GM12872 (cell line): ENCODE measurements around the gene RFNG.

ENCODE experiments used
- CTCF ChIP-seq: IDR thresholded peaks from 3 replicates; pipeline ENCODE4 v1.5.1; 2011; ENCODE audit warnings: low read depth, mild to moderate bottlenecking, low read length, moderate library complexity; ENCODE audit not compliant: insufficient read depth

Gene RFNG

GRCh38 chr17:82036634-82037091 is 14.9 kb downstream of the RFNG start:
- no peak for TF ChIP-seq CTCF

- no peak for TF ChIP-seq CTCF
Measured at GRCh38 chr17:82035956-82036633, 15.5 kb downstream of the RFNG start.

- TF ChIP-seq CTCF = no peak
Measured at GRCh38 chr17:82035488-82035887, 16.1 kb downstream of the RFNG start.

- no peak for TF ChIP-seq CTCF
Measured at GRCh38 chr17:82034371-82035011, 17.1 kb downstream of the RFNG start.

GRCh38 chr17:82033359-82034085 is 18.1 kb downstream of the RFNG start:
- no peak for TF ChIP-seq CTCF

GRCh38 chr17:82031885-82032627 is 19.6 kb downstream of the RFNG start:
- TF ChIP-seq CTCF = no peak
